GM12891 (cell line): ENCODE measurements around the gene PVR.

Experiments
- PAX5 ChIP-seq: IDR thresholded peaks from 2 replicates; pipeline ENCODE4 v1.6.1; 2011; ENCODE audit warnings: low read length, moderate library complexity, mild to moderate bottlenecking; ENCODE audit not compliant: insufficient read depth, severe bottlenecking
- POLR2A ChIP-seq: IDR thresholded peaks from 2 replicates; pipeline ENCODE4 v1.6.1; 2011; ENCODE audit warnings: low read depth, low read length, control low read depth
- POLR2AphosphoS5 ChIP-seq: IDR thresholded peaks from 2 replicates; pipeline ENCODE4 v1.6.1; 2011; ENCODE audit warnings: low read depth, low read length, control low read depth
- POU2F2 ChIP-seq: IDR thresholded peaks from 2 replicates; pipeline ENCODE4 v1.6.1; 2011; ENCODE audit warnings: low read depth, mild to moderate bottlenecking, control low read depth, low read length, moderate library complexity
- SPI1 ChIP-seq: IDR thresholded peaks from 2 replicates; pipeline ENCODE4 v1.6.1; 2011; ENCODE audit warnings: low read depth, low read length, control low read depth
- TAF1 ChIP-seq: IDR thresholded peaks from 2 replicates; pipeline ENCODE4 v1.6.1; 2011; ENCODE audit warnings: low read depth, low read length, control low read depth

DNA sequence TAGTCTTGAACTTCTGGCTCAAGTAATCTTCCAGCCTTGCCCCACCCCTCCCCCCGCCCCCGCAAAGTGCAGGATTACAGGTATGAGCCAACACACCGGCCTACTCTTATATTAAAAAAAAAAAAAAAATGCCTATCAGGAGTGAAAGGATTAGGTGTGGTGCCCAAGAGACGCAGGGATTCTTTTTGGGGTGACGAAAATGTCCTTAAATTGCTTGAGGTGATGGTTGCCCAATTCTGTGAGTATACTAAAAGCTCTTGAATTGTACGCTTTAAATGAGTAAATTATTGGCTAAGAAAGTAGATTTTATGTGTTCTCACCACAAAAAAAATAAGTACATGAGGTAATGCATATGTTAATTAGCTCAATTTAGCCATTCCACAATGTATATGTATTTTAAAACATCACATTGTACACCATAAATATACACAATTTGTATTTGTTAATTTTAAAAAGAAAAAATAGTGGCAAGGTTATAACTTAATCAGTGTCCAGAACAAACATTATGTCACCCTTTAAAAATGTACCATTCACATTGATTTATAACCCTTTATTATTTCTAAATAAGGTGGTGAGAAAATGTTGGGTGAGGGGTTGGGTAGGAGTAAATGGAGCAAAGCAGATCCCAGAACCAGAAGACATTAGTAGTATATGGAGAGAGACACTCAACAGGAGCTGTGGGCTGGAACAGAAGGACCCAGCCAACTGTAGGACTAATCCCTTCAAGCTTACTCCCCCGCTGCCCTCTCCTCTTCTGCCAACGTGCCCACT is 26.4 kb upstream of the PVR start:
- TF ChIP-seq POLR2A (no peak), TAF1 (no peak), SPI1 (no peak), POLR2AphosphoS5 (no peak), POU2F2 (no peak), PAX5 (no peak)
